GM21367 (cell line): Measurements from ENCODE around the gene DARS1.
"Not testable (repeated sequence)": the region's sequence is repeated elsewhere in the genome, so short reads cannot be mapped to it uniquely, and the experiment has no call there.

Experiments
- ATAC-seq: cut with Tn5 transposase; IDR thresholded peaks from one replicate; pipeline ENCODE4 v1.9.1; 2021; ENCODE audit not compliant: unreplicated experiment

DARS1 gene

GRCh38 chr2:135890149-135890548 lies 95.3 kb downstream of the DARS1 start:
- no peak for ATAC-seq

GRCh38 chr2:135888587-135888986 lies 96.8 kb downstream of the DARS1 start:
- not testable (repeated sequence) for ATAC-seq

- no peak for ATAC-seq
Observed at GRCh38 chr2:135885709-135886108, 99.7 kb downstream of the DARS1 start.

- ATAC-seq: no peak
Observed at GRCh38 chr2:135882415-135882814, 103.0 kb downstream of the DARS1 start.

GRCh38 chr2:135876770-135877169 lies 108.7 kb downstream of the DARS1 start:
- not testable (repeated sequence) for ATAC-seq

GRCh38 chr2:135876066-135876711 lies 109.2 kb downstream of the DARS1 start, which contains the start of gene MCM6:
Gene MCM6, minus strand, starts transcription at chr2:135876443. Its CDS starts 78 bp downstream, at chr2:135876365.
- peak; percentile 88 for ATAC-seq

GRCh38 chr2:135875491-135876065 lies 109.8 kb downstream of the DARS1 start:
- ATAC-seq: peak; percentile 57

- no peak for ATAC-seq
Observed at GRCh38 chr2:135874777-135875365, 110.6 kb downstream of the DARS1 start.

- ATAC-seq: peak; percentile 39
Observed at GRCh38 chr2:135870571-135870970, 114.9 kb downstream of the DARS1 start.

GRCh38 chr2:135863233-135863632 lies 122.2 kb downstream of the DARS1 start:
- no peak for ATAC-seq

- no peak for ATAC-seq
Observed at GRCh38 chr2:135862718-135863117, 122.7 kb downstream of the DARS1 start.
